MG63 (cell line): ENCODE data around the gene CTCFL. TPM values are rescaled to one million over a fixed set of nuclear protein-coding genes. Genes with fewer than 3 reads are reported as not detected.

Experiments
- DNase-seq: peaks from one replicate; pipeline ENCODE4 v3.0.0-alpha.2; 2020
- H3K27me3 ChIP-seq: fragments of 250-450 bp; sonication (Bioruptor Pico); 2 replicates; pipeline ENCODE4 v1.5.1; 2020; ENCODE audit warnings: mild to moderate bottlenecking, moderate library complexity
- H3K36me3 ChIP-seq: fragments of 250-450 bp; sonication (Bioruptor Pico); 2 replicates; pipeline ENCODE4 v1.5.1; 2020; ENCODE audit warnings: mild to moderate bottlenecking, moderate library complexity
- H3K4me3 ChIP-seq: fragments of 250-450 bp; sonication (Bioruptor Pico); 2 replicates; pipeline ENCODE4 v1.5.1; 2020; ENCODE audit warnings: mild to moderate bottlenecking, moderate library complexity
- H3K9me3 ChIP-seq: fragments of 250-450 bp; sonication (Bioruptor Pico); 2 replicates; pipeline ENCODE4 v1.5.1; 2020; ENCODE audit warnings: mild to moderate bottlenecking, moderate library complexity
- total RNA-seq: library from RNA; depleted of rRNA; stranded (reverse); fragments of >200 nt; shearing (Covaris generic); gene quantifications from 2 replicates; pipeline ENCODE4 v1.2.3, GENCODE V29; 2014; ENCODE audit warnings: low replicate concordance

Gene CTCFL
- total RNA-seq, 1 experiment from 2014 or later, result not detected

DNA sequence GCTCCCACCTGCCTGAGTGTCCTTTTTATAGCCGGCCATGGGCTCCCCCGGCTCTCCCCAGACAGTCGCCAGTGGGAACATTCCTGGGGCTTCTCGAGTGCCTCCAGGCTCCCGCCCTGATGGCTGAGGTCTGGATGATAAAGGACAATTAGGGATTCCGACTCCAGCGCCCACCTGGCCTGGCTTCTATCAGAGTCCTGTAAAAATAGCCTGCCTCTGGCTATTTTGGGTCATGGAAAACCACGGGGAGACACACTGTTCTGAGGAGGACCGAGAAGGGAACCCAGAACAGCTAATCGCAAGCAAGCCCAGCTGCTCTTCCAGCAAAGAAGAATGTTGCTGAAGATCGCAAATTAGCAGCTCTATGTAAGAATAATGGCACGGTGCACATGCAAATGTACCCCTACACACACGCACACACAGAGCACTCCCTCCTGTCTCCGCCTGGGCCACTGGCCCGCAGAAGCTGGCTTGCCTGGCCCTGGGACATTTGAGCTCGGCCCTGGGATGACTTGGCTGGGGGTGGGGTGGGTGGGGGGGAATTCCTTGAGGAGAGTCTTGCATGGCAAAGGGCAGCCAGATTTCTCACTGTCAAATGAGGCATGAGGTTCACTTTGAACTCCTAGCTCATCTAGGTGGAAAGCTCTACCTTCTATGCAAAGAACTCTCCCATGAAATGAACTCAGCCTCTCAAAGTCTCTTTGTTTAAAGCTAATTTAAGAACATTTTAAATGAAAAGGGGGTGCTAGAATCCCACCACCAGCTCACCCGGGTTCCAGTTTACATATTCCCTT lies 55.3 kb downstream of the CTCFL start:
- H3K9me3 ChIP-seq, result no peaks in the 10 kb centered on the region
- H3K4me3 ChIP-seq, result no peak overlapping the region
- no peaks in the 10 kb centered on the region for H3K27me3 ChIP-seq
- no peaks in the 10 kb centered on the region for H3K36me3 ChIP-seq
- no peak for DNase-seq

DNA sequence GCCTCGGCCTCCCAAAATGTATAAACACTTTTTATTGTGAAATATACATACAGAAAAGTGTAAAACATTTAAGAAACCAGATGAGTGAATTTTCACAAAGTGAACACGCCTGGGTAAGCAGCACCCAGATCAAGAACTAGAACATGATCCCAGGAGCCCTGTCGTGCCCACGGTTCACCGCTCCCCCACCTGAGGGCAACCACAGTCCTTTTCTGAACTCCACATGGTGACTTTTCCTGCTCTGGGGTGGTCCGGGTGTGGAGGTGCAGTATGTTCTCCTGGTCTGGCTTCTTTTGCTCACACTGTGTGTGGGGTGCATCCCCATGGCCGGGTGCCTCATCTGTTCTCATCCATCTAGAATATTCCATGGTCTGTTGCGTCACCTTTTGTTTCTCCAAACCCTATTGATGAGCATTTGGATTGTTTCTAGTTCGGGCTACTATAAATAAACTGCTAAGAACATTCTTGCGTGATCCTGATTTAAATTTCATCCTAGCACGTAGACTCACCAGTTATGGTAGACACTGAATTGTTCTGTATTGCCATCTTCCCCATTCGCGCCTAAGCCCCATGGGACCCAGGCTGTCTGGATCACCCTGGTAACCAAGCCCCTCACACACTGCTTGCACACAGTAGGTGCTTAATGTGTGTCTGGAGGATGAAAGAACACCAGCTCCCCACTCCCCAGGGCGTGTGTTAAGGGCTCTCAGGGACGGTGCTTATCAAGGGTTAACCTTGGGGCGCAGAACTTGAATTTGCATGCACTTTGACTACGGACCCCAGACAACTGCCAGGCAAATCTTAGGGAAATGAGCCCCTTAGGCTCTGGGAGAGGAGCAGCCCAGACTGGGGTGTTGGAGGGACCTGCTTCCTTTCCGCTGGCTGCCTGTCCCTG lies 56.2 kb downstream of the CTCFL start:
- H3K36me3 ChIP-seq, result no peaks in the 10 kb centered on the region
- no peak for DNase-seq
- H3K4me3 ChIP-seq, result no peak overlapping the region
- no peaks in the 10 kb centered on the region for H3K9me3 ChIP-seq
- no peaks in the 10 kb centered on the region for H3K27me3 ChIP-seq

DNA sequence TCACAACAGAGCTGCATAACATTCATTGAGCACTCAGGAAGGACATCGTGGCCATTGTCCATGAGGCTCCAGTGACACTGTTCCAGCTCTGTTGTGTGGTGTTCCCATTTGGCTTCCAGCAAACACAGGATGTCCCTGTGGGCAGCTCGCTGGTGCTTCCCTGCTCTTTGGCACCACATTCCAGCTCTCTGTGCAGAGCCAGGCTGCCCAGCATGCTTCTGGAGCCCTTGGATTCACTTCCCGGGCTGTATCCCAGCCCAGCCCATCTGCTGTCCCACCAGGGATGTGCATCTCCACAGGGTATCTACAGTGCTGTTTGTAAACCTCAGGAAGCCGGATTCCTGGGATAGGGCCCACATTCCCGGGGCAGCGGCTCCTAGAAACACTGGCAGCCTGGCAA lies 57.2 kb downstream of the CTCFL start:
- no peaks in the 10 kb centered on the region for H3K36me3 ChIP-seq
- no peaks in the 10 kb centered on the region for H3K27me3 ChIP-seq
- peak; percentile 85 for DNase-seq
- H3K9me3 ChIP-seq, result no peaks in the 10 kb centered on the region
- H3K4me3 ChIP-seq, result no peak overlapping the region

DNA sequence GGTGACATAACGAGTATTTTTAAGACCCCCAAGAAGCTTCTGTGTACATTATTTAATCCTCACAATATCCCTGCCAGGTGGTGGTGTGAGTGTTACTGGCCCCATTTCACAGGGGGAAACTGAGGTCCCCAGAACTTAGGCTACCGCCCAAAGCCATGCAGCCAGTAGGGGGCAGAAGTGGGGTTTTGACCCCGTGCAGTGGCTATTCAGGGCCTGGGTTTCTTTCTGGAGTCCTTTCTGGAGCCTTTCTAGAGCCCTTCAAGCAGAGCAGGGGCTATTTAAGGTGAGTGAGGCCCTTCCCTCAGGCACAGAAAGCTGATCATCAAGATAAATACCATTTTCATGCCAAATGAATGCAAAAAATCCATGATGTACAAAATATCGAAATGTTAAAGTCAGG lies 59.0 kb downstream of the CTCFL start:
- H3K4me3 ChIP-seq, result no peak overlapping the region
- H3K27me3 ChIP-seq, result no peaks in the 10 kb centered on the region
- H3K9me3 ChIP-seq, result no peaks in the 10 kb centered on the region
- DNase-seq, result no peak
- H3K36me3 ChIP-seq, result no peaks in the 10 kb centered on the region

DNA sequence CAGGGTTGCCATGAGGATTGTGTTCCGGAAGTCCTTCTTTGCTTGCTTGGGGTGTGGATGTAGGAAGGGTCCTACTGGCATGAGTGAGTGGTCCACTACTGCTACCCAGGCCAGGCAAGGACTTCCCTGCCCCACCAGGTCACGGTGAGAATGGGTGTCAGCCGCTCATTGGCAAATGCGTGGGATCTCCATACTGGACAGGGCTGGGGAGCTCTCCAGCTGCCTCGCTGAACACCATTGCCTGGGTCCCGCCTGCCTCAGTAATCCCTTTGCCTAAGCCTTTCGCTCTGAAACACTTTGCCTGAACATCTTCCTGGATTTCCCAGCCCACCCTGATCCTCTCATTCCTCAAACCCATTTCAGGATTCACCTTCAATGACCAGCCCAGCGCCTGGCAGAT lies 59.5 kb downstream of the CTCFL start:
- no peak for DNase-seq
- Histone ChIP-seq H3K9me3 (no peaks in the 10 kb centered on the region), H3K27me3 (no peaks in the 10 kb centered on the region), H3K36me3 (no peaks in the 10 kb centered on the region), H3K4me3 (no peak overlapping the region)

DNA sequence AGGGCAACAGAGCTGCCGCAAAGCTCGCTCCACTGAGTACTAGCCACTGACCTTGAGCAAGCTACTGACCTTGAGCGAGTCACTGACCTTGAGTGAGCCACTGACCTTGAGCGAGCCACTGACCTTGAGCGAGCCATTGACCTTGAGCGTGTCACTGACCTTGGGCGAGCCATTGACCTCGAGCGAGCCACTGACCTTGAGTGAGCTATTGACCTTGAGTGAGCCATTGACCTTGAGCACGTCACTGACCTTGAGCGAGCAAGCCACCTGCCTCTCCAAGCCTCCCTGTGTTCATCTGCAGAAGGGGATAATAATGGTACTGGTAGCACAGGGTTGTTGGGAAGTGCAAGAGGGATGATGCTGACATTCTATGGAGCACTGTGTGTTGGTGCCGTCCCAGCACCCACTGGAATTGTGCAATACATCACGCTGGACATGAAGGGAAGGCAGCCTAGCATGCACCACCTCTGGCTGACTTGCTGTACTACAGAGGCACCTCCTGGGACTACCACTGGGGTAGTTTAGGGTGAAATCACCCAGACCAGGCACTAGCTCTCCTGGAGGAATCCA lies 60.2 kb downstream of the CTCFL start:
- Histone ChIP-seq H3K36me3 (no peaks in the 10 kb centered on the region), H3K9me3 (no peaks in the 10 kb centered on the region), H3K4me3 (no peak overlapping the region), H3K27me3 (no peaks in the 10 kb centered on the region)
- DNase-seq, result peak; percentile 43

DNA sequence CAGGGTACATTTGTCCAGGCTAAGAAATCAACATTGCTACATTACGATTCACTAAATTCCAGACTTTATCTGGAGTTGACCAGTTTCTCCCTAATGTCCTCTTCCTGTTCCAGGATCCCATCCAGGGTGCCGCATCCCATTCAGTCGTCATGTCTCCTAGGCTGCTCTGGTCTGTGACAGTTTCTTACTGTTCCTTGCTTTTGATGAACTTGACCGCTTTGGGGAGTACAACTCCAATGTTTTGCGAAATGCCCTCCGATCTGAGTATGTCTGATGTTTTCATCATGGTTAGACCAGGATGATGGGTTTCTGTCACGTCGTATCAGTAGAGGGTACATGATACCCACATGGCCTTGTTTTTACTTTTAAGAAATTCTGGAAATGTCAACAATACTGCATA lies 62.2 kb downstream of the CTCFL start:
- H3K27me3 ChIP-seq, result no peaks in the 10 kb centered on the region
- DNase-seq, result no peak

DNA sequence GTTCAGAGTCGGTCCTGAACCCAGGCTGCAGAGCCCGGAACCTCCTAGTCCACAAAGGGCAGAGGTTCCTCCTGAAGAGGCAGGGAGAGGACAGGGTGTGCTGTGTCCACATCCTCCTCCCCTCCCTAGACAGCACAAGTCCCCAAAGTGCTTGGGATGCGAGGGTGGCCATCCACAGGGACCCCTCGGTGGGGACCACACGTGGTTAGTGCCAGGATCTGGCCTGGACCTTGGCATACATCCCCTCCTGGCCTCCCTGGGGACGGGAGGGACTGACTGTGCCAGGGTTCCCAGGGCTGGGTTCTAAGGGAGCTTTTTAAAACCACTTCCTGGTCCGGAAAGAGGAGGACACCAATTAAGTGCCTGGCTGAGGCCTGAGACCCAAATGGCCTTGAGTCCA lies 63.2 kb downstream of the CTCFL start:
- no peaks in the 10 kb centered on the region for H3K27me3 ChIP-seq
- no peak for DNase-seq
- H3K4me3 ChIP-seq, result no peak overlapping the region
- no peaks in the 10 kb centered on the region for H3K9me3 ChIP-seq
- no peaks in the 10 kb centered on the region for H3K36me3 ChIP-seq

More for the DNA sequence above, 62.2 kb downstream of the CTCFL start:
- H3K4me3 ChIP-seq, result no peak overlapping the region
- H3K9me3 ChIP-seq, result no peaks in the 10 kb centered on the region
- H3K36me3 ChIP-seq, result no peaks in the 10 kb centered on the region

DNA sequence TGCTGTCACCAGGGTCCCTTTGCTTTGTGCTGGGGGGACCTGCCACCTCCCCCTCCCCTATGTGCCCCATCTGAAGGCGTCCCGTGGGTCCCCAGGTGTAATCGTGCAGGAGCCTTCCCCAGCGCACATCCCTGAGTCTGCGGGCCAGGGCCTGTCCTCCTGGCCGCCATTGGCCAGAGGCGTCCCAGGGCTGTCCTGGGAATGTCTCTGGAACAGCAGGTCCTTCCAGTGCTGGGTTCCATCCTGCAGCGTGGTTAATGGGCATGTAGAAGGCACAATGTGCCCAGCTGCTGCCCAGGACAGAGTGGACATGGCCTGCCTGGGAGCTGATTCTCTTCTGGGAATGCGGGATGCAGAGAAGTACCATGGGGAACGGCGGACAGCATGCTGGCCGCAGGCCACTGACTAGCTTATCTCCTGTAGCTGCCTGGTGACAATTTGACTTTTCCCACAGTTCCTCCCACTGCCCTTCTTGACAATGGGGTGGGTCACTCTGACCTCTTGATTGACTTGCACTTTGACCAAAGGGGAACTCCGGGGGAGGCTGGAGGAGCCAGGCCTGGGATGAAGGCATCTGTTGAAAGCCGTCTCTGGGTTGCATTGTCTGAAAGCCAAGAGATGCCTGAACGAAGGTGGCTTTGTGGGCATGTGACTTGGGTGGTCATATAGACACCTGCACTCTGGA lies 64.0 kb downstream of the CTCFL start:
- Histone ChIP-seq H3K4me3 (no peak overlapping the region), H3K36me3 (no peaks in the 10 kb centered on the region), H3K27me3 (no peaks in the 10 kb centered on the region), H3K9me3 (no peaks in the 10 kb centered on the region)
- no peak for DNase-seq

DNA sequence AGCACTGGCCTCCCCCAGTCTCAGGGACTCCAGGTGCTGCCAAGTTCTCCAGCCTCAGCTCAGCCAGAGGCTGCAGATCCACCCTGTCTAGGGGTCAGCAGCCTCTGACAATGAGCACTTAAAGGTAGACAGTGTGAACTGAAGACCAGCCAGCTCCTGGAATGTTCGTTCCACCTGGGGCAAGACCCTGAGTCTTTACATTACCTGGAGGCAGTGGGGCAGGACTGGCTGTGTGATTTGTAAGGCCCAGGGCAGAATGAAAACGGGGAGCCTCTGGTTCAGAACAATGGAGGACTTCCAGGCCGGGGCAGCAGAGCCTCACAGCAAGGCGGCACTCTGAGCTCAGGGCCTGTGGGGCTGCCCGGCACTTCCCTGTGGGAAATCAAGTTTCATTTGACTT lies 65.0 kb downstream of the CTCFL start:
- no peak overlapping the region for H3K4me3 ChIP-seq
- no peaks in the 10 kb centered on the region for H3K9me3 ChIP-seq
- H3K36me3 ChIP-seq, result no peaks in the 10 kb centered on the region
- H3K27me3 ChIP-seq, result no peaks in the 10 kb centered on the region
- DNase-seq, result no peak

DNA sequence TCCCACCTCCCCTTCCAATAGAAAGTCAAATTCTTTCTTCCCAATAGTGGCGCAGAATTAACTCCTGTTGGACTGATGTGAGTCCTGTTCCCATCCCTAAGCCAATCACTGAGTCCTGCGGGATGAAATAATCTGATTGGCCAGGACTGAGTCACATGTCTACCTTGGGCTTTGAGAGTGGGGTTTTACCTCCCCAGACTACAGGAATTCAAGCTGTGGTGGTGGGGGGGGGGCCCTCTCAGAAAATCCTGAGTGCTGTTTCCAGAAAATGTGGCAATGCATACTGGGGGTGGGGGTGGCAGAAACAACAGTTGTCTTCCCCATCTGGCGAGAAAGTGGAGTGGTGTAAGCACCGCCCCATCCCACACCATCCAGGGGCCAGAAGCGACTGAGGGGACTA lies 65.7 kb downstream of the CTCFL start:
- no peaks in the 10 kb centered on the region for H3K27me3 ChIP-seq
- no peak overlapping the region for H3K4me3 ChIP-seq
- no peak for DNase-seq
- H3K9me3 ChIP-seq, result no peaks in the 10 kb centered on the region
- H3K36me3 ChIP-seq, result no peaks in the 10 kb centered on the region

DNA sequence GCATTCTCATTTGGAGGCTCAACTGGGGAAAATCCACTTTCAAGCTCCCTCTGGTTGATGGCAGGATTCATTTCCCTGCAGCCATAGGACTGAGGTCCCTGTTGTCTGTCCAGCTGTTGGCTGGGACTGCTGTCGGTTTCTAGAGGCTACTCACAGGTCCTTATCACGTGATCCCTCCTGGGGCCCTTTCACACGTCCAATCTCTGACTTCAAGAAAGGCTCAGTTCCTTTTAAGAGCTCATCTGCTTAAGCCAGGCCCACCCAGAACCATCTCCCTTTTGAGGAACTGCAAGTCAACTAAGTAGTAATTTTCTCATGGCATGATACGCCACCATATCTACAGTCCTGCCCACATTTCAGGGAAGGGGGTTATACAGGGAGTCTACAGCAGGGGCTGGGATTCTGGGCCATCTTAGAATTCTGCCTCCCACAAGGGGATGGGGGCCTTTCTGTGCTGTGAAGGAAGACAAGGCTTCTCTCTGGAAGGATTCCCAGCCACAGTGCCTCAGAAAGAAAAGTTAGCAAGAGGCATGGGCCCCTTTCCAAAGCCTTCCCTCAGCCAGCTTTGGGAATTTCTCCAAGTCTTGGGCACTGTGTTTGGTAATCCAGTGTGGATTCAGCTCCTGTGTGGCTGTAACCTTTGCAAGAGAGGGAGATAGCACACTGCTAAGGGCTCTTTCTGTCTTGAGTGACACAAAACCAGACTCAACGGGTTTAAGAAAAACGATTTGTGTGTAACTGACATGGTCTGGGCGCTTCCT lies 66.4 kb downstream of the CTCFL start:
- no peaks in the 10 kb centered on the region for H3K9me3 ChIP-seq
- no peaks in the 10 kb centered on the region for H3K27me3 ChIP-seq
- DNase-seq, result peak; percentile 81
- no peak overlapping the region for H3K4me3 ChIP-seq
- no peaks in the 10 kb centered on the region for H3K36me3 ChIP-seq

DNA sequence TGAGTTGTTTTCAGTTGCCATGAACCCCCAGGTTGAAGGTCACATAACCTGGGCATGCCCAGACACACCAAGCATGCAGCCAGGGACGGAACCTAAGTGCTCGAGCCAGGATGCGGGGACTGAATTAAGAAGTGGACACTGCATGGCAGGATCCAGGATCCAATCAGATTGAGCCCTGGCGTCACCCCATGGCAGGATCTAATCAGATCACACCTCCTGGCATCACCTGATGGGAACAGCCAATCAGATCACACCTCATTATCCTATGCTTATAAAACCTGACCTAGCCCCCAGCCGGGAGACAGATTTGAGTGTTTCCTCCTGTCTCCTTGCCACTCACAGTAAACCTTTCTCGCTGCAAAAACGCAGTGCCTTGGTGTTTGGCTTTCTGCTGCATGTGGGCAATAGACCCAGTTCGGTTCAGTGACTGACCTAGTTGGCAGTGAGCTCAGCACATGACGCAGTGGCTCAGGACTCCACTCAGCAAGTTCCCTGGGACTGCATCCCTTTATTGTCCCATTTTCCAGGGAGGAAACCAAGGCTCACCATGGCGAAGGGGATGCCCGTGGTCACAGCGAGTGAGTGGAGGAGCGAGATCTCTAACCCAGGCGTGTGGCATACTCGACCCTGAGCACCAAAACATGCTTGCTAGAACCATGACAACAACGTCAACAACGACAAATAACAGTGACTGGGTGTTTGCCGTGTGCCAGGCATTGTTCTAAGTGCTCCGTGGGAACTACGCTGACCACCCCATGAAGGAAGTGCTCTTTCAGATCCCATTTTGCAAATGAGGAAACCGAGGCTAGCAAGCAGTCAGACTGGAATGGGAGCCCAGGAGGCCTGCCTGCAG lies 67.5 kb downstream of the CTCFL start:
- H3K27me3 ChIP-seq, result no peaks in the 10 kb centered on the region
- no peak for DNase-seq
- H3K4me3 ChIP-seq, result no peak overlapping the region
- H3K9me3 ChIP-seq, result no peaks in the 10 kb centered on the region
- H3K36me3 ChIP-seq, result no peaks in the 10 kb centered on the region

DNA sequence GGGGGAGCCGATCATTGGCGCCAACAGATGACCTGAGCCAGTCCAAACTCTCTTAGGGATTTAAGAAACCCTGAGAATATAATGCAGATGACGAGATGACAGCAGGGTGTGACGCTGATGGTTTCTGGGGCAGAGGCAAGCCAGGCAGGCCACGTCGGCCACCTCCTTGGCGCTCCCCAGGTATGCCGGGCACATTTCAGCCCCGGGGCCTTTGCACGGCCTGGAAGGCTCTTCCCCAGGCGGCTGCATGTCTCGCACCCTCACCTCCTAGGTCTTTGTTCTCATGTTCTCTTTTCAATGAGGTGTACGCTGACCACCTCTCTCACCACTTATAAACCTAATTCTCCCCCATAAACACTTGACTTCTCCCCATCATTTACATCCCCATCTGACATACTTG lies 68.8 kb downstream of the CTCFL start:
- Histone ChIP-seq H3K9me3 (no peaks in the 10 kb centered on the region), H3K27me3 (no peaks in the 10 kb centered on the region), H3K4me3 (no peak overlapping the region), H3K36me3 (no peaks in the 10 kb centered on the region)
- DNase-seq, result no peak

DNA sequence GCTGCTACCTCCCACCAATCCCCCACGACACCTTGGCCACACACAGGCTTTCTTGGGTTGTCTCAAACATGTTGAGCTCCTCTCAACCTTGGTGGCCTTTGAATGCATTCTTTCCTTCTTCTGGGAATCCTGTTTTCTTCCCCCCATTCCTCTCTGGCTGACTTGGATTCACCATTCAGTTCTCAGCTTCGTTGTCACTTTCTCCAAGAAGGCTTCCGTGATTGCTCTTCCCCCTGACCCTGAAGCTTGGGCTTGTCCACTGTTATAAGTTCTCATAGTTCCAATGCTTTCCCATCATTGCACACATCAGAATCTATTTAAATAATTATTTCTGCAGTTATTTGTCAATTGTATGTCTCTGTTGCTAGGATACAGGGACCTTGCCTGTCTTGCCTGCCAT lies 69.6 kb downstream of the CTCFL start:
- no peaks in the 10 kb centered on the region for H3K27me3 ChIP-seq
- DNase-seq, result no peak
- H3K36me3 ChIP-seq, result no peaks in the 10 kb centered on the region

More for the DNA sequence above, 69.6 kb downstream of the CTCFL start:
- Histone ChIP-seq H3K9me3 (no peaks in the 10 kb centered on the region), H3K4me3 (no peak overlapping the region)
